Epithelial cell of proximal tubule (primary cell): ENCODE results near the gene KANK4. TPM values are rescaled to one million over a fixed set of nuclear protein-coding genes. Genes with fewer than 3 reads are reported as not detected.

Experiments used
- DNase-seq: peaks from one replicate; pipeline ENCODE4 v3.0.0-alpha.2; 2011; ENCODE audit warnings: low read depth
- H3K4me3 ChIP-seq: 2 replicates; pipeline ENCODE4 v1.5.1; 2011; ENCODE audit warnings: low read depth, mild to moderate bottlenecking, low read length
- total RNA-seq: library from RNA; depleted of rRNA; stranded (reverse); fragments of >200 nt; gene quantifications from 2 replicates; pipeline ENCODE4 v1.2.3, GENCODE V29; 2015
- TF ChIP-seq, protein P1 (sequence below): conservative IDR thresholded peaks from 2 replicates; pipeline ENCODE4 v1.5.1; 2012; ENCODE audit warnings: low read depth, mild to moderate bottlenecking, low read length

The KANK4 gene
- under 0.01 TPM in 1 of 2 replicates, not detected in the other for total RNA-seq

DNA sequence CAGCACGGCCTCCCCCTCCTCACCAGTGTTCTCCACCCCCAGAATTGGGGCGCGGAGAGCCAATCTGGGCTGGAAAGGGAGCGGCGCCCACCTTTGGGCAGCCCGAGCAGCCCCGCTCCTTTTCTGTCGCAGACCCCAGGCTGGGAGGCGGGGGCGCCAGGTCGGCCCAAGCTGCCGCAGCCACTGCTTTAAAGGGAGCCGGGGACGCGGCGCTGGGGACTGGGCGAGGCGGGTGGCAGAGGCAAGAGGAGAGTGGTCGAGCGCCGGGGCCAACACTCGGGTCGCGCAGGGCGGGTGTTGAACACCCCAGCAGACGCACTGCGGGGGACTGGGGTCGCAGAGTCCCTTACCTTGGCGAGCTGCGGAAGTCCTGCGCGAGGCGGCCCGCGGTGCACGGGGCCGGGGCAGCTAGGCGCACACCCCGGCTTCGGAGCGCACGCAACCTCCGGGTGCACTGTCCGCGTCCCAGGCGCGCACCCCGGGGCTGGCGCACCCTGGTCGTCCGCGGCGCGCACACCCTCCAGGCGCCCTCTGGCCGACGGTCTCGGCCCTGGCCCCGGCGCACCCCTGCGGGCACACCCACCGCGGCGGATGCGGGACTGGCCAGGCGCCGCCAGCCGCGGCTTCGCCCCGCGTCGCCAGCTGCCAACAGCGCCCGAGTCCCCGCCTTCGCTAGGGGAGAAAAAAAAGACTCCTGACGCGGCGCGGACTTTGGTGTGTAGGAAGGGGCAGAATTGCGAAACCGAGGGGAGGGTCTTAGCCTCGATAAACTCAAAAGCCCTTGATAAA lies at the start of gene KANK4:
KANK4 (minus strand) TSS at position 679 of the 789 bp plus-strand sequence. CDS start 37,870 bp downstream, outside the sequence.
- TF ChIP-seq, protein P1, sequence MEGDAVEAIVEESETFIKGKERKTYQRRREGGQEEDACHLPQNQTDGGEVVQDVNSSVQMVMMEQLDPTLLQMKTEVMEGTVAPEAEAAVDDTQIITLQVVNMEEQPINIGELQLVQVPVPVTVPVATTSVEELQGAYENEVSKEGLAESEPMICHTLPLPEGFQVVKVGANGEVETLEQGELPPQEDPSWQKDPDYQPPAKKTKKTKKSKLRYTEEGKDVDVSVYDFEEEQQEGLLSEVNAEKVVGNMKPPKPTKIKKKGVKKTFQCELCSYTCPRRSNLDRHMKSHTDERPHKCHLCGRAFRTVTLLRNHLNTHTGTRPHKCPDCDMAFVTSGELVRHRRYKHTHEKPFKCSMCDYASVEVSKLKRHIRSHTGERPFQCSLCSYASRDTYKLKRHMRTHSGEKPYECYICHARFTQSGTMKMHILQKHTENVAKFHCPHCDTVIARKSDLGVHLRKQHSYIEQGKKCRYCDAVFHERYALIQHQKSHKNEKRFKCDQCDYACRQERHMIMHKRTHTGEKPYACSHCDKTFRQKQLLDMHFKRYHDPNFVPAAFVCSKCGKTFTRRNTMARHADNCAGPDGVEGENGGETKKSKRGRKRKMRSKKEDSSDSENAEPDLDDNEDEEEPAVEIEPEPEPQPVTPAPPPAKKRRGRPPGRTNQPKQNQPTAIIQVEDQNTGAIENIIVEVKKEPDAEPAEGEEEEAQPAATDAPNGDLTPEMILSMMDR: no peak
- DNase-seq: no peak
- H3K4me3 ChIP-seq: no peak within 1 kb of the TSS

DNA sequence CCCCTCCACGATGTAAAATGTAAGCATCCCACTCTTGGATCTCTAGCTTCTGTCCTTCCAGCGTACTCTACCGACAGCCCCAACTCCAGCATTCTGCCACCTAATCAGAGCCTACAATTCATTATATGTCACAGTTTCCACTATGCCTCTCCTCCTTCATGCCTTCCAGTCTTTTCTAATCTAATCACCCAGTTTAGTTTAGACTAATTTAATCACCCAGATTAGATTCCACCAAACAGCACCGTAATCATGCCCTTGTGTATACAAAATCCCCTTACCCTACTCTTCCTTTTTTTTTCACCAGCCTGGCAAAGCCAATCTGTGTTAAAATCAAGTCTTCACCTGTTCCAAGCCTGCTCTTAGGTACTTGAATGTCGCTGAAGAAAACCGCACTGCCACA lies 49.8 kb upstream of the KANK4 start:
- TF ChIP-seq, protein P1: no peak

DNA sequence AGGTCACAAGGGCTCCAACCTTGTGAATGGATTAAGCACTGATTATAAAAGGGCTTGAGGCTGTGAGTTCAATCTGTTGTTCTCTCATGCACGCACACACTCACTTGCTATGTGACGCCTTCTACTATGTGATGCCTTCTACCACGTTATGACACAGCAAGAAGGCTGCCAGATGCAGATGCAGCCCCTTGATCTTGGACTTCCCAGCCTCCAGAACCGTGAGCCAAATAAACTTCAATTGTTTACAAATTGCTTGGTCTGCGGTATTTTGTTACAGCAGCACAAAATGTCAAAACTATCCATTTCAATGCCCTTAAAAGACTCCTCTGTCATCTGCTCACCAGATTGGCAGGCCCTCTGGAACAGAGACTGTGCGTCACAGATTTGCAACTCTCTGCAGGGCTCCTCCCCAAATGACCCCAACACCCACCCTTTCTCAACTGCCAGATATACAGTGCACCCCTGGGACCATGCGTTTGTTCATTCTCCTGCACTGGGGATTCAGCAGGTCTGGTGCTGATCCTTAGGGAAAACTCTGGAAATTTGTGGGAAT lies 47.8 kb upstream of the KANK4 start:
- DNase-seq: no peak
- TF ChIP-seq, protein P1: no peak
- H3K4me3 ChIP-seq: no peak overlapping the region

More for the DNA sequence above, 49.8 kb upstream of the KANK4 start:
- no peak for DNase-seq
- no peak overlapping the region for H3K4me3 ChIP-seq

DNA sequence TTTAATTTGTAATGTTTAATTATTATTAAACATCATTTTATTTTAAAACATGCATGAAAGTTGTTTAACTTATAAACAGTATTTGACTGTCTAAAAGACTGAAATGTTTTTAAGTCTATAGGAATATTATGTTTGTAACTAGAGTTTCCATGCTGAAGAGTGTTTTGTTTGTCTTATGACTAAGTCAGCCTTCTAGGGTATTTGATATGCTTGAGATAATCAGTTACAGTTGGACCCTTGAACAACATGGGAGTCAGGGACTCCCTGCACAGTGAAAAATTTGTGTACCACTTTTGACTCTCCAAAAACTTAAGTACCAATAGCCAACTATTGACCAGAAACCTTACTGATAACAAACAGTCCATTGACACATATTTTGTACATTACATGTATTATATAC lies 45.5 kb upstream of the KANK4 start:
- DNase-seq: no peak
- no peak overlapping the region for H3K4me3 ChIP-seq
- TF ChIP-seq, protein P1: no peak

DNA sequence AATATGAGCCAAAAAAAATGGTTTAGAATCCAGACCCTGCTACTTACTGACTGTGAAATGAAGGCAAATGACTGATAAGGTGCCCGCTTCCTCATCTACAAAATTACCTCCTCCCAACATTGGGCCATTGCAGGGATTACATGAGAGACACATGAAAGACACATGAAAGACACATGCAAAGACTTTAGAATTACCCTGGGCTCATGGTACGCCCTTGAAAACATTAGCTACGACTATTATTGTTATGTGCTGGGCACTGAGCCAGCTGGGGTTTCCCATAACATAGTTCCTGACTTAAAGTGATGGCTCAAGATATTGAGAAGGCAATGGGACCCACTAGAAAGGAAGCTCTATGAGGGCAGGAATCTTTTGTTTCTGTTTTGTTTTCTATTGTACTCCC lies 43.7 kb upstream of the KANK4 start:
- no peak overlapping the region for H3K4me3 ChIP-seq
- TF ChIP-seq, protein P1: no peak
- no peak for DNase-seq

DNA sequence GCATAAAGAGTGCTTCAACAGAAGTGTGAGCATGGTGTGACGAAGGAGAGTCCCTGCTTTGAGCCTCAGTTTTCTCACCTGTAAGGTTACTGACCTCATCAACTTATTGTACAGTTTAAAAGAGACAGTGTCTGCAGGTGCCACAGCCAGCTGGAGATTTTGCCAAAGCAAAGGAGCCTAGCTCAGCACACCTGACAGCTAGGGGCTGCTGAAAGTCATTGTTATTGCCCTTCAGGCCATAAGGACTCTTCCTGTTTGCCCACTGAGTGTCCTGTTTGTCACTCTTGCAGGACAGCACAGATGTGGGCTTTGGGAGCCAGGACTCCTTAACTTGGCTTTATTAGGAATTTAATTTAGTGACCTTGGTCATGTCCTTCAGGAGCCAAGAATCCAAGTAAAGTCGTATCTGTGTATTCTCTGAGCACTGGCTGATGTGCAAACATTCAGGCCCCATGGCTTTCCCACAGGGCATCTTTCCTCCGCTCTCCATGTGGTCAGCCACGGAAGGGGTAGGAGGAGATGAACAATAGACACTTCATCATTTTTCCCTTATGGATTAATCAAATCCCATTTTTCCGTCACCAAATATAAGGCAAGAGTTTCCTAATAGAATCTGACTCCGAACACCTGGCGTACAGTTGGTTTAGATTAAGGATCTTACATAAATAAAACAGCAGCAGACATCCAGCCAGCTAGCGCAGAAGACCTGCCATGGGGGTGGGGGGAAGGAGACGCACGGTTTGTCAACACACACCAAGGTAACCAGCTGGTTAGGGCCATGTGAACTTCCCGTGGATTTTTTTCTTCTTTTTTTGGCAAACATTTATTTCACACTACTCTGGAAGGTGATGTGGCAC lies 43.1 kb upstream of the KANK4 start:
- H3K4me3 ChIP-seq: no peak overlapping the region
- no peak for DNase-seq
- TF ChIP-seq, protein P1: no peak
